ENCODE data around the gene HBA1. TPM values are rescaled to one million over a fixed set of nuclear protein-coding genes. Genes with fewer than 3 reads are reported as not detected.
A peak's percentile ranks its signal among the peaks of the same experiment; 100 is the strongest.

HBA1 gene
- total and polyA plus RNA-seq, 9 of the 15 experiments (the other 6 are each of a cell fraction or from before 2014, with no cell fraction given), result 128 to 2,388 (median 380) TPM

DNA sequence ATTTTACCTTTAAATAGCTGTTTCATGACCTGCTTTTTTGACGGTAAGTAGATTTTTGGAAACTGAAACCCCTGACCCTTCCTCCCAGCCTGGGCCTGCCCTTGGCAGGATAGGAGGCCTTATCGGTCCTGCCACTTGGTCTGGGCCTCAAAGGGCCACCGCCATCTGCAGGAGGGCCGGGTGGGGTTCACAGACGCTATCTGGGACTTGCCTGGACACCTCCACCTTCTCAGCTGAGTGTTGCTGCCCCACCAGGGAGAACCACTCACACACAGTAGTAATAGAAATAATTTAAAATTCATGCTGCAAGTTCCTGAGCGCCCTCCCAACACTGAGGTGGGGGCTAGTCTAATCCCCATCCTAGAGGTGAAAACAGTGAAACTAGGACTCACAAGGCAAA, 33.4 kb upstream of the HBA1 start (continued):
- TF ChIP-seq, protein P1, sequence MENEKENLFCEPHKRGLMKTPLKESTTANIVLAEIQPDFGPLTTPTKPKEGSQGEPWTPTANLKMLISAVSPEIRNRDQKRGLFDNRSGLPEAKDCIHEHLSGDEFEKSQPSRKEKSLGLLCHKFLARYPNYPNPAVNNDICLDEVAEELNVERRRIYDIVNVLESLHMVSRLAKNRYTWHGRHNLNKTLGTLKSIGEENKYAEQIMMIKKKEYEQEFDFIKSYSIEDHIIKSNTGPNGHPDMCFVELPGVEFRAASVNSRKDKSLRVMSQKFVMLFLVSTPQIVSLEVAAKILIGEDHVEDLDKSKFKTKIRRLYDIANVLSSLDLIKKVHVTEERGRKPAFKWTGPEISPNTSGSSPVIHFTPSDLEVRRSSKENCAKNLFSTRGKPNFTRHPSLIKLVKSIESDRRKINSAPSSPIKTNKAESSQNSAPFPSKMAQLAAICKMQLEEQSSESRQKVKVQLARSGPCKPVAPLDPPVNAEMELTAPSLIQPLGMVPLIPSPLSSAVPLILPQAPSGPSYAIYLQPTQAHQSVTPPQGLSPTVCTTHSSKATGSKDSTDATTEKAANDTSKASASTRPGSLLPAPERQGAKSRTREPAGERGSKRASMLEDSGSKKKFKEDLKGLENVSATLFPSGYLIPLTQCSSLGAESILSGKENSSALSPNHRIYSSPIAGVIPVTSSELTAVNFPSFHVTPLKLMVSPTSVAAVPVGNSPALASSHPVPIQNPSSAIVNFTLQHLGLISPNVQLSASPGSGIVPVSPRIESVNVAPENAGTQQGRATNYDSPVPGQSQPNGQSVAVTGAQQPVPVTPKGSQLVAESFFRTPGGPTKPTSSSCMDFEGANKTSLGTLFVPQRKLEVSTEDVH (IDR thresholded peaks at IDR 0.05; ENCODE audit: low read depth, partially characterized antibody), result no peak
- TF ChIP-seq, protein P2, sequence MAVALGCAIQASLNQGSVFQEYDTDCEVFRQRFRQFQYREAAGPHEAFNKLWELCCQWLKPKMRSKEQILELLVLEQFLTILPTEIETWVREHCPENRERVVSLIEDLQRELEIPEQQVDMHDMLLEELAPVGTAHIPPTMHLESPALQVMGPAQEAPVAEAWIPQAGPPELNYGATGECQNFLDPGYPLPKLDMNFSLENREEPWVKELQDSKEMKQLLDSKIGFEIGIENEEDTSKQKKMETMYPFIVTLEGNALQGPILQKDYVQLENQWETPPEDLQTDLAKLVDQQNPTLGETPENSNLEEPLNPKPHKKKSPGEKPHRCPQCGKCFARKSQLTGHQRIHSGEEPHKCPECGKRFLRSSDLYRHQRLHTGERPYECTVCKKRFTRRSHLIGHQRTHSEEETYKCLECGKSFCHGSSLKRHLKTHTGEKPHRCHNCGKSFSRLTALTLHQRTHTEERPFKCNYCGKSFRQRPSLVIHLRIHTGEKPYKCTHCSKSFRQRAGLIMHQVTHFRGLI (CRISPR knock-in tag; IDR thresholded peaks at IDR 0.05), result no peak
- no peak for TF ChIP-seq KAT8 (IDR thresholded peaks at IDR 0.05; ENCODE audit: low read depth)
- TF ChIP-seq PRMT5 (CRISPR knock-in tag; IDR thresholded peaks at IDR 0.05), result no peak
- peak; percentile 89 for TF ChIP-seq MTA2 (IDR thresholded peaks at IDR 0.05; ENCODE audit: low read depth)
- TF ChIP-seq SAFB2 (IDR thresholded peaks at IDR 0.05; ENCODE audit: borderline replicate concordance, low read depth, low read length, severe bottlenecking), result no peak
- TF ChIP-seq, protein P3, sequence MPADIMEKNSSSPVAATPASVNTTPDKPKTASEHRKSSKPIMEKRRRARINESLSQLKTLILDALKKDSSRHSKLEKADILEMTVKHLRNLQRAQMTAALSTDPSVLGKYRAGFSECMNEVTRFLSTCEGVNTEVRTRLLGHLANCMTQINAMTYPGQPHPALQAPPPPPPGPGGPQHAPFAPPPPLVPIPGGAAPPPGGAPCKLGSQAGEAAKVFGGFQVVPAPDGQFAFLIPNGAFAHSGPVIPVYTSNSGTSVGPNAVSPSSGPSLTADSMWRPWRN (IDR thresholded peaks at IDR 0.05; ENCODE audit: low read depth), result no peak
- no peak for TF ChIP-seq THRAP3 (IDR thresholded peaks at IDR 0.05; ENCODE audit: borderline replicate concordance)
- TF ChIP-seq, protein P4, sequence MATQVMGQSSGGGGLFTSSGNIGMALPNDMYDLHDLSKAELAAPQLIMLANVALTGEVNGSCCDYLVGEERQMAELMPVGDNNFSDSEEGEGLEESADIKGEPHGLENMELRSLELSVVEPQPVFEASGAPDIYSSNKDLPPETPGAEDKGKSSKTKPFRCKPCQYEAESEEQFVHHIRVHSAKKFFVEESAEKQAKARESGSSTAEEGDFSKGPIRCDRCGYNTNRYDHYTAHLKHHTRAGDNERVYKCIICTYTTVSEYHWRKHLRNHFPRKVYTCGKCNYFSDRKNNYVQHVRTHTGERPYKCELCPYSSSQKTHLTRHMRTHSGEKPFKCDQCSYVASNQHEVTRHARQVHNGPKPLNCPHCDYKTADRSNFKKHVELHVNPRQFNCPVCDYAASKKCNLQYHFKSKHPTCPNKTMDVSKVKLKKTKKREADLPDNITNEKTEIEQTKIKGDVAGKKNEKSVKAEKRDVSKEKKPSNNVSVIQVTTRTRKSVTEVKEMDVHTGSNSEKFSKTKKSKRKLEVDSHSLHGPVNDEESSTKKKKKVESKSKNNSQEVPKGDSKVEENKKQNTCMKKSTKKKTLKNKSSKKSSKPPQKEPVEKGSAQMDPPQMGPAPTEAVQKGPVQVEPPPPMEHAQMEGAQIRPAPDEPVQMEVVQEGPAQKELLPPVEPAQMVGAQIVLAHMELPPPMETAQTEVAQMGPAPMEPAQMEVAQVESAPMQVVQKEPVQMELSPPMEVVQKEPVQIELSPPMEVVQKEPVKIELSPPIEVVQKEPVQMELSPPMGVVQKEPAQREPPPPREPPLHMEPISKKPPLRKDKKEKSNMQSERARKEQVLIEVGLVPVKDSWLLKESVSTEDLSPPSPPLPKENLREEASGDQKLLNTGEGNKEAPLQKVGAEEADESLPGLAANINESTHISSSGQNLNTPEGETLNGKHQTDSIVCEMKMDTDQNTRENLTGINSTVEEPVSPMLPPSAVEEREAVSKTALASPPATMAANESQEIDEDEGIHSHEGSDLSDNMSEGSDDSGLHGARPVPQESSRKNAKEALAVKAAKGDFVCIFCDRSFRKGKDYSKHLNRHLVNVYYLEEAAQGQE (IDR thresholded peaks at IDR 0.05; ENCODE audit: borderline replicate concordance), result peak; percentile 27; the same call in 1 of the 2 replicates
- TF ChIP-seq, protein P4 (CRISPR knock-in tag; IDR thresholded peaks at IDR 0.05; ENCODE audit: low read depth), result no peak
- peak; percentile 81; the same call in 1 of the 2 replicates for TF ChIP-seq ZEB2 (IDR thresholded peaks at IDR 0.05)
- TF ChIP-seq ZNF695 (CRISPR knock-in tag; IDR thresholded peaks at IDR 0.05), result no peak
- TF ChIP-seq, protein P5, sequence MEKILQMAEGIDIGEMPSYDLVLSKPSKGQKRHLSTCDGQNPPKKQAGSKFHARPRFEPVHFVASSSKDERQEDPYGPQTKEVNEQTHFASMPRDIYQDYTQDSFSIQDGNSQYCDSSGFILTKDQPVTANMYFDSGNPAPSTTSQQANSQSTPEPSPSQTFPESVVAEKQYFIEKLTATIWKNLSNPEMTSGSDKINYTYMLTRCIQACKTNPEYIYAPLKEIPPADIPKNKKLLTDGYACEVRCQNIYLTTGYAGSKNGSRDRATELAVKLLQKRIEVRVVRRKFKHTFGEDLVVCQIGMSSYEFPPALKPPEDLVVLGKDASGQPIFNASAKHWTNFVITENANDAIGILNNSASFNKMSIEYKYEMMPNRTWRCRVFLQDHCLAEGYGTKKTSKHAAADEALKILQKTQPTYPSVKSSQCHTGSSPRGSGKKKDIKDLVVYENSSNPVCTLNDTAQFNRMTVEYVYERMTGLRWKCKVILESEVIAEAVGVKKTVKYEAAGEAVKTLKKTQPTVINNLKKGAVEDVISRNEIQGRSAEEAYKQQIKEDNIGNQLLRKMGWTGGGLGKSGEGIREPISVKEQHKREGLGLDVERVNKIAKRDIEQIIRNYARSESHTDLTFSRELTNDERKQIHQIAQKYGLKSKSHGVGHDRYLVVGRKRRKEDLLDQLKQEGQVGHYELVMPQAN (IDR thresholded peaks at IDR 0.05; ENCODE audit: borderline replicate concordance), result no peak
